GM19324 (cell line): ENCODE results near the gene LETMD1.

ENCODE experiments used
- ATAC-seq: cut with Tn5 transposase; IDR thresholded peaks from one replicate; pipeline ENCODE4 v1.9.1; 2021; ENCODE audit warnings: mild to moderate bottlenecking, moderate library complexity; ENCODE audit not compliant: unreplicated experiment, low FRiP score

The LETMD1 gene

GRCh38 chr12:51025836-51026638 is 22.1 kb upstream of the LETMD1 start, which contains the start of gene SLC11A2:
Gene SLC11A2, minus strand, starts transcription at chr12:51026384. Its CDS starts 15,656 bp downstream, at chr12:51010728.
- peak; percentile 90 for ATAC-seq

DNA sequence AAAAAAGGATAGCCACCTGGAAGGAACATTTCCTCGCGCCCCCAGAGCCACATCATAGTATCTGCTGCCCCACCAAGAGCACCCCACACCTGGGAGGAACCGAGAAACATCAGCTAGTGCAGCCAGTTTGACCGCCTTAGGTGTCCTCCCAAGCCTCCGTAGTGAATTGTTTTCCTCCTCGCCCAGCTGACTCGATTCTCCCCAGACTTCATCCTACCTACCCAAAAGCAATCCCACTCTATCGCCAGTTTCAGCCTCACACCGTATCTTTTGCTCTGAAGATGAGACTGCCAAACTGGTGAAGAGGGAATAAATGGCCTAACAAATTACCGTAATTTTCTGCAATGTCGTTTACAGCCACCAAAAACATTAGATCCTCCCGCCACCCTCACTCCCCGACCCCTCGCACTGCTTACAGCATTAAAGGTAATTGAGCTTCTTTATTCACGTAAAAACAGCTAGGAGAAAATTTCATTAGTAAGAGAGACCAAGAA is 20.7 kb upstream of the LETMD1 start:
- ATAC-seq: no peak

- no peak for ATAC-seq
These were observed 19.9 kb upstream of the LETMD1 start for GRCh38 chr12:51028126-51028812.

DNA sequence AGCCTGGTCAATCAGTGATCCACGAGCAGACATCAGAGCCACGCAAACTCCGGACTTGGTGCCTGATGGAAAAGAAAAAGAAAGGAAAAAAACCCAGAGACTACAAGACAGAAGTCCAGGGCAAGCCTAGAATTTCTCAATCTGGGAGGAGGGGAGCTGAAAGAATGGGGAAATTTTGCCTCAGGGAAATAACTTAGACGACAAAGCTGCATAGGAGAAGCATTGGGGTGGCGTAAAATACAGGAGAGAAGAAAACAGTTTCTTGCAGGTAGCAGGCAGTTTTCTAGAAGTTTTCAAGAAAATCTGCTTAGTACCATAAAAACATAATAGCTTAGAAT is 19.3 kb upstream of the LETMD1 start:
- no peak for ATAC-seq

- ATAC-seq: no peak
These were observed 15.1 kb upstream of the LETMD1 start for GRCh38 chr12:51033048-51033447.

- no peak for ATAC-seq
These were observed 14.6 kb upstream of the LETMD1 start for GRCh38 chr12:51033457-51034089.

GRCh38 chr12:51036279-51036678 is 11.8 kb upstream of the LETMD1 start:
- no peak for ATAC-seq

DNA sequence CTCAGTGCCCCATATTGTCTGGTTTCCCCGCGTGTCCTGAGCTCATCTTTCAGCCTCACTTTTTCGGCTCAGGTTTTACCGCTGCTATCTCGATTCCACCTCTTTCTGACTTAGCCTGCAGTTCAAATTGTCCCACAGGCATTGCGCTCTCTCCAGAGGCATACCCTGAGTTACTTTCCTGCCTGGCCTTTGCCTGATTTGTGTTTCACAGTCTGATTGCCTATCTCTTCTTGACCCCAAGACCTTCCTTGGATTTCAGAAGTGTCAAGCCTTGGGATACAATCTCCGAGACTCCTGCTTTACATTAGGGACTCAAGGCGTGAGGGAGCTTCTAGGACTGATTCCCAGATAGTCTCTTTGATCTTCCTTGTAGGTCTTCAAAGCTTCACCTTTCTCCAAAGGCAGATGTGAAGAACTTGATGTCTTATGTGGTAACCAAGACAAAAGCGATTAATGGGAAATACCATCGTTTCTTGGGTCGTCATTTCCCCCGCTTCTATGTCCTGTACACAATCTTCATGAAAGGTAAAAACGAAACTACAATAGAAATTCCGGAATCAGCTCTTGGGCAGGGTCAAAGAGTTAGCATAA is 629 bp downstream of the LETMD1 start:
- peak; percentile 7 for ATAC-seq

GRCh38 chr12:51049525-51049924 is 1.4 kb downstream of the LETMD1 start:
- ATAC-seq: no peak

DNA sequence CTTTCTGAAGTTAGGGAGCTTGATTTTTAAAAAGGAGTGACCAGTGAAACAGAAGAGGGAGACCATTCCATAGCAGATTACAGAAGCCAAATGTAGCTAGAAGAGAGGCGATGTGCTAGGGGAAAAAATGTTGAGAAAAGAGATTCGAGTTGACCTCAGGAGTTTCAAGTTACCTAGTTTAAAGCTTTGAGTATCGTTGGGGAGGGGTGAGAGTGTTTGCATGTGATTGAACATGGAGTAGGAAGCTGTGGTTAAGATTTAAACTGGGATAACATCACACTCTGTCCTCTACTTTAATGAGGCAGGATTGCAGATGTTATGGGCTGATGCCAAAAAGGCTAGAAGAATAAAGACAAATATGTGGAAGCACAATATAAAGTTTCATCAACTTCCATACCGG is 3.7 kb downstream of the LETMD1 start:
- no peak for ATAC-seq

DNA sequence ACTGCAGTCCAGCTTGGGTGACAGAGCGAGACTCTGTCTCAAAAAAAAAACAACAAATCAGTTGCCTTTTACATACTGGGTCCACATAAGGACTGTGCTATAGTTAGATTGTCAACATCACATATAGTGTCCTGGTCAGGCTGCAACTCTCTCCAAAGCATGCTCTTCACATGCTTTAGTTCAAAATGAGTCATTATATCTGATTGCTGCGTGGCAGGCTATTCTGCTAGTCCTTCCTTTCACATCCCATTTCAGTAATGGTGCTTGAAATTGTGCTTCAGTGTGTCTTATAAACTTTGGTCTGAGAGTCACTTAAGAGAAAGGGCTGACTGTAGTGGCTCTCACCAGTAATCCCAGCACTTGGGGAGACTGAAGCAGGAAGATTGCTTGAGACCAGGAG is 6.9 kb downstream of the LETMD1 start:
- ATAC-seq: no peak

GRCh38 chr12:51056242-51056641 is 8.1 kb downstream of the LETMD1 start:
- ATAC-seq: no peak

DNA sequence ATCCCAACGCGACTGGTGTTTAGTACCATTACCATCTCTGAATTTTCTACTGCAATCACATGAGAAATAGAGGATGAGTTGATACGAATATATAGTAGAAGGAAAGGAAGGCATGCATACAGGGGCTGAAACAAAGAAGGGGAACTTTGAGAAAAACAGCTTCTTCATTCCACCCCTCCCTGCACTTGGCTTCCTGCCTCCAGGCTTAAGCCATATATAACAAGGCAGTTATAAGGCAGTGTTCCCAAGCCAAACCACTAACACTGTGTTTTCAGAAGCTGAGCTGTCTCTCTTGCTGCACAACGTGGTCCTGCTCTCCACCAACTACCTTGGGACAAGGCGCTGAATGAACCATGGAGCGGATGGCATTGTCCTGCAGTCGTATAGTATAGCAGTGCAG is 11.0 kb downstream of the LETMD1 start:
- no peak for ATAC-seq

- no peak for ATAC-seq
These were observed 14.7 kb downstream of the LETMD1 start for GRCh38 chr12:51062631-51063397.

GRCh38 chr12:51065530-51065929 is 17.4 kb downstream of the LETMD1 start:
- ATAC-seq: no peak

- no peak for ATAC-seq
These were observed 19.1 kb downstream of the LETMD1 start for GRCh38 chr12:51067229-51067628.

DNA sequence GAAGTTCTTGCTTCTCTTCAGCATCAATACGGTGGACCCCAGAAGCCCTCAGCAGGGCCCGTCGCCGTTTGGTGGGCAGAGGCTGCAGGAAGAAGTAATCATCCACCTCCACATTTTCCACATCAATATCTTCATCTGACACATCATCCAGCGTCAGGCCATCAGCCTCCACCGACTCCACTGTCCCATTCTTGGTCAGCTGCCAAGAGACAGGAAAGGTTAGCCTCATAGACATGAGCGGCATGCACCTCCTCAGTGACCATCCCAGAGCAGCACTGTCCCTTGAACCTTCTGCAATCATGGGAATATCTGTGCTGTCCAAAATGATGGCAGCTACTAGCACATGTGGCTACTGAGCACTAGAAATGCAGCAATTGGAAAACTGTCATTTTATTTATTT is 19.6 kb downstream of the LETMD1 start:
- ATAC-seq: no peak

DNA sequence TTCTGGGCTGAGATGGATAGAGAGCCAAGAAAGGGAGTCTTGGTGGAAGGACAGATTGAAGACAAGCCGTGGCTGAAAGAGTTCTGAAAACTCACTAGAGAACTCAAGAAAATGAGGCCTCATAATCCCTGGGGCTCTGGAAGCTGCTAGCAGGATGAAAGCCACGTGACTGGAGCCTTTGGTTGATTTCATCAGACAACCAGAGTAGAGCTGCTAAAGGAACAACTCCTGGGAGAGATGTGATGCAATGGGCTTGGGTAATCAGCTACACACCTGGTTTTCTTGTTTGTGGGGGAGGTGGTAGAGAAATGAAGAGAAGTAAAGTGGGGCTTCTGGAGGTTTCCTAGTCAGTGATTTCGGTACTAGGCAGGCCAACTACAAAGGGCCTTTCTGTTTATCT is 21.9 kb downstream of the LETMD1 start:
- no peak for ATAC-seq

GRCh38 chr12:51071663-51072062 is 23.5 kb downstream of the LETMD1 start:
- ATAC-seq: no peak

DNA sequence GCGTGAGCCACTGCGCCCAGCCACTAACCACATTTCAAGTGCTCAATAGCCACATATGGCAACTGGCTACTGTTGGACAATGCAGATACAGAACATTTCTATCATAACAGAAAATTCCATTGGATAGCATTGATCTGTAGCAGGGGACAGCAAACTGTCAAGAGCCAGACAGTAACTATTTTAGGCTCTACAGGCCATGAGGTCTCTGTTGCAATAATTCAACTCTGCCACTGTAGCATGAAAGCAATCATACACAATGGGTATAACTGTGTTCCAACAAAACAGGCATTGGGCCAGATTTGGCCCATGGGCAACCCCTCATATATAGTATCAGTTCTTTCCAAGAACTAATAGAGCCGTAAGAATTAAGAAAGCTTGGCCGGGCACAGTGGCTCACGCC is 27.3 kb downstream of the LETMD1 start:
- no peak for ATAC-seq
